Transverse colon (tissue), 4 donors: ENCODE results near the gene ADAMTS3.

Source experiments
- EP300 ChIP-seq: sonication (generic); formaldehyde crosslinking; IDR thresholded peaks from one replicate; pipeline ENCODE4 v1.6.1; 2017; ENCODE audit warnings: antibody characterized with exemption, low read depth
- POLR2A ChIP-seq: fragments of 450-650 bp; IDR thresholded peaks from one replicate; pipeline ENCODE4 v1.6.1; 2016; ENCODE audit warnings: antibody characterized with exemption, mild to moderate bottlenecking, moderate library complexity
- POLR2AphosphoS5 ChIP-seq, 3 donors: sonication (generic); formaldehyde crosslinking; IDR thresholded peaks; one replicate each; pipeline ENCODE4 v1.6.1; 2016; ENCODE audit warnings: antibody characterized with exemption in 3 of 3
- TF ChIP-seq, protein P1 (sequence below), 5 experiments: fragments of 200-600 bp in 3 of 5; fragments of 450-650 bp in 2 of 5; sonication (generic) in 3 of 5; IDR thresholded peaks; 1 replicate in 2 of 5; 2 replicates in 3 of 5; pipeline ENCODE4 v1.5.1; 2016 to 2017; ENCODE audit warnings: antibody characterized with exemption in 5 of 5, inconsistent platforms in 3 of 5, mild to moderate bottlenecking in 2 of 5, moderate library complexity in 1 of 5

DNA sequence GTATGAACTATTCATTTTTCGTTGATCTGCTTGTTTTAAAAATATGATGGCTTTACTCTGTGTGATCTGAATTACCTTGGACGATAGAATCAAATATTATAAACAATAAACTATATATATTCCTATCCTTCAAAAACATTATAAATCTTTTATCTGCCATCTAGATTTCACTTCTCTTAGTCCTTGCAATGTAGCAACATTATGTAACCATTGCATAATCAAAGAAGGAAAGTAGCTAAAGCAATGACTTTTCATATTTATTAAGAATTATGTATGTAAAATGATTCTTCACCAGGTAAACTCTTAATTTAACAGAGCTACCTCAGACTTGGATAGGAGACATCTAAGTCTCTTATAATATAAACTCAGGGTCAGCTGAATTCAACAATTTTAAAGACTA, 210.5 kb downstream of the ADAMTS3 start:
- TF ChIP-seq, protein P1, sequence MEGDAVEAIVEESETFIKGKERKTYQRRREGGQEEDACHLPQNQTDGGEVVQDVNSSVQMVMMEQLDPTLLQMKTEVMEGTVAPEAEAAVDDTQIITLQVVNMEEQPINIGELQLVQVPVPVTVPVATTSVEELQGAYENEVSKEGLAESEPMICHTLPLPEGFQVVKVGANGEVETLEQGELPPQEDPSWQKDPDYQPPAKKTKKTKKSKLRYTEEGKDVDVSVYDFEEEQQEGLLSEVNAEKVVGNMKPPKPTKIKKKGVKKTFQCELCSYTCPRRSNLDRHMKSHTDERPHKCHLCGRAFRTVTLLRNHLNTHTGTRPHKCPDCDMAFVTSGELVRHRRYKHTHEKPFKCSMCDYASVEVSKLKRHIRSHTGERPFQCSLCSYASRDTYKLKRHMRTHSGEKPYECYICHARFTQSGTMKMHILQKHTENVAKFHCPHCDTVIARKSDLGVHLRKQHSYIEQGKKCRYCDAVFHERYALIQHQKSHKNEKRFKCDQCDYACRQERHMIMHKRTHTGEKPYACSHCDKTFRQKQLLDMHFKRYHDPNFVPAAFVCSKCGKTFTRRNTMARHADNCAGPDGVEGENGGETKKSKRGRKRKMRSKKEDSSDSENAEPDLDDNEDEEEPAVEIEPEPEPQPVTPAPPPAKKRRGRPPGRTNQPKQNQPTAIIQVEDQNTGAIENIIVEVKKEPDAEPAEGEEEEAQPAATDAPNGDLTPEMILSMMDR (IDR thresholded peaks at IDR 0.05): no peak
- no peak for TF ChIP-seq POLR2AphosphoS5 (IDR thresholded peaks at IDR 0.05)
- TF ChIP-seq POLR2A: no peak
- no peak for TF ChIP-seq EP300
